Skin epidermis (tissue), 12 donors: Measurements from ENCODE around the gene MRFAP1.
A peak's percentile ranks its signal among the peaks of the same experiment; 100 is the strongest.
"Not testable (repeated sequence)": the region's sequence is repeated elsewhere in the genome, so short reads cannot be mapped to it uniquely, and the experiment has no call there.

Experiments used
- H3K27ac ChIP-seq, 21 experiments: fragments of 200-600 bp; sonication (generic) in 11 of 21; one replicate each; pipeline ENCODE4 v1.5.0; 2020; ENCODE audit warnings: mild to moderate bottlenecking in 3 of 21, inconsistent platforms in 2 of 21, moderate library complexity in 2 of 21
- H3K4me3 ChIP-seq, 7 experiments: fragments of 200-600 bp; sonication (generic) in 2 of 7; one replicate each; pipeline ENCODE4 v1.5.0; 2020; ENCODE audit warnings: inconsistent platforms in 2 of 7, mild to moderate bottlenecking in 2 of 7, moderate library complexity in 1 of 7

The MRFAP1 gene

DNA sequence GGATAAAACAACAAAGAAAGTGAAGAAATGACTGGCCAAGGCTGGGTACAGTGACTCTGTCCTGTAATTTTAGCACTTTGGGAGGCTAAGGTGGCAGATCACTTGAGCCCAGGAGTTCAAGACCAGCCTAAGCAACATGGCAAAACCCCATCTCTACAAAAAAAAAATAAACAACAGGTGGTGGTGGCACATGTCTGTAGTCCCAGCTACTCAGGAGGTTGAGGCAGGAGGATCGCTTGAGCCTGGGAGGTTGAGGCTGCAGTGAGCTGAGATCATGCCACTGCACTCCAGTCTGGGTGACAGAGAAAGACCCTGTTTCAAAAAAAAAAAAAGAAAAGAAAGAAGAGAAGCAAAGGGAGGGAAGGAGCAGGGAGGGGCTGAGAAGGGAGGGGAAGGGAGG lies 12.0 kb upstream of the MRFAP1 start:
- H3K4me3 ChIP-seq, H3K27ac ChIP-seq: not testable (repeated sequence)

GRCh38 chr4:6632125-6632524 lies 8.4 kb upstream of the MRFAP1 start:
- H3K27ac ChIP-seq = no peak overlapping the region
- no peak overlapping the region for H3K4me3 ChIP-seq

DNA sequence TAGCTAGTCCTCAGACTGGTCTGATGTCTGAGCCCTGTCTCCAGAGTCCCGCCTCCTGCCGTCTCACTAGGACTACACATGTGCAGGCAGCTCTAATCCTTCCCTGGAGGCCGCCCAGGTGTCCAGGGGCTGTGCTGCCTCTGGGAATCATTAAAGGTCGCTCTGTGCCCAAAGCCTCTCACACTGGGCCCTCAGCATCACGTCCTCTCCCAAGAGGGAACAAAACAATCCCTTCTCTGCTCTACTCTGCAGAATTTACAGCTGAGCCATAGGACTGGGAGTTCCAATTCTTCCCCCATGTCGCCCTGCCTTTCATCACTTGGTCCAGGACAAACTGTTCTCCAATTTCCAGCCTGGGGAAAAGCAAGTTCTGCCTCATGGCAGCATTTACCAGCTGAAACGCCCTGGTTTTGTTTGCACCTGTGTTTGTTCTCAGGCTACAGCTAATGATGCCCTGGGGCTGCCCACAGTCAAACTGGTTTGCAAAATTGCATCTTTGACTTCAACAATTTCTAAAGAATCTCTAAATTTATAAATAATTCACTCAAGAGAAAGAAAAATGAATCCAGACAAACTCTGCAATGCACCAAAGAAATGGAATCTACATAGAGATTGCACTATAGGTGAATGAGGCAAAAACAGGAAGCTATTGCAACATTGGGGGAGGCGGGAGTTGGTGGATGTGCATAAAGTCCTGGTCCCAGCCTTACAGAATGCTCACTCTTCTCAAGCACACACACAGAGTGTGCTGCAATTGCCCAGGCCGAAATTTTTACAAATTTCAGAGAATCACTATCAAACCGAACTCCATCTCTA lies 7.2 kb upstream of the MRFAP1 start:
- H3K27ac ChIP-seq = no peak overlapping the region

GRCh38 chr4:6634746-6635145 lies 5.7 kb upstream of the MRFAP1 start:
- no peak overlapping the region for H3K27ac ChIP-seq
- no peak overlapping the region for H3K4me3 ChIP-seq

More for the DNA sequence above, 7.2 kb upstream of the MRFAP1 start:
- H3K4me3 ChIP-seq = no peak overlapping the region

- H3K27ac ChIP-seq = peak overlapping the region in 1 of 21 experiments; percentile 79
- no peak overlapping the region for H3K4me3 ChIP-seq
These were observed 1.3 kb upstream of the MRFAP1 start for GRCh38 chr4:6639137-6639680.

DNA sequence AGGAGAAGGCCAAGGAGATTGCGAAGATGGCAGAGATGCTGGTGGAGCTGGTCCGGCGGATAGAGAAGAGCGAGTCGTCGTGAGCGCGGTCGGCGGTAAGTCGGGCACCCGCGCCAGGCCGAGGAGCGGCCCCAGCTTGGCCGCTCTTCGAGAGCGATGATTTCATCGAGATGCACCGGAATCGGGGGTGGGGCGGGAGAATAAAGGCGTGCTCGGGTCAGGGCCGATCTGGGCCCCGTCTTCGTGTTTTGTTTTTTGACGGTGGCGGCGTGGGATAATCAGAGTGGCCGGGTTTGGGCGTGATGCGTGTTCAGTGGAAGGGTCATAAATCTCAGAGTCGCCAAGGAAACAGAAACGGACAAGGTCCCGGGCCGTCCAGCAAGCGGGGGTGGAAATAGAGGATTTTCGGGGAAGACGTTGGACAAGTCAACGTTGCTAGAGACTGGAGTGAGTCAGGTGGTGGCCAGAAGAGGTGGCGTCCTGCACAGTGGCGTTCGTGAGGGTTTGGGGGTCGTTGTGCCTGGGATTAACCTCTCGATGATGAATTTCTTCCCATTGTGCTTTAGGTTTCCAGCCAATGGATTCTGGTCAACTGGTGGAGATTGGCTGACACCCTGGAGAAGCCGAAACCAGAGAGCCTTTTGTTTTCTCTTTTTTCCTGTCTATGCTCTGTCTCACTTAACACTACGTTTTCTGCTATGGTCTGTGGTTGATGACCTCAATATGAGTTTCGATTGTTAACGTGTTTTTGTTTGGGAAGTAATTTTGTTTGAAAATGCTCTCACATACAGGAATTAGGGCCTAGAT lies 882 bp downstream of the MRFAP1 start:
- Histone ChIP-seq H3K4me3 (peak overlapping the region; percentile 61 to 98 (median 88)), H3K27ac (peak overlapping the region; percentile 66 to 97 (median 90))

DNA sequence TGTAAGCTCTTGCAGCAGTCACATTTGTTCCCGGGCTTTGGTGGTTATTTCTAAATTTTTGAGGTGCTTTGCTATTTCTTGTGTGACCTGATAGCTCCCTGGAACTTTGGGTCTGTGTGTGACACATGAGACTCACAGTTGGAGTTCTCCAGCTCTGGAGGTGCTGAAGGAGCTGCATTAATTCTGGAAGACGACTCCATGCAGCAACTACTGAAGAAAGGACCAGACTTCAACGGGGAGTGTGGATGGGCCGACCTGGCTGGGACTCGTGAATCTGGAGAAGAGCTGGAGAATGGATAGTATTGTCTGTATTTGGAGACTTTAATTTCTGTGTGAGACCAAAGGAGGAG lies 1.5 kb downstream of the MRFAP1 start:
- peak overlapping the region; percentile 61 to 98 (median 88) for H3K4me3 ChIP-seq
- peak overlapping the region in 17 of 21 experiments; percentile 75 to 97 (median 91) for H3K27ac ChIP-seq

DNA sequence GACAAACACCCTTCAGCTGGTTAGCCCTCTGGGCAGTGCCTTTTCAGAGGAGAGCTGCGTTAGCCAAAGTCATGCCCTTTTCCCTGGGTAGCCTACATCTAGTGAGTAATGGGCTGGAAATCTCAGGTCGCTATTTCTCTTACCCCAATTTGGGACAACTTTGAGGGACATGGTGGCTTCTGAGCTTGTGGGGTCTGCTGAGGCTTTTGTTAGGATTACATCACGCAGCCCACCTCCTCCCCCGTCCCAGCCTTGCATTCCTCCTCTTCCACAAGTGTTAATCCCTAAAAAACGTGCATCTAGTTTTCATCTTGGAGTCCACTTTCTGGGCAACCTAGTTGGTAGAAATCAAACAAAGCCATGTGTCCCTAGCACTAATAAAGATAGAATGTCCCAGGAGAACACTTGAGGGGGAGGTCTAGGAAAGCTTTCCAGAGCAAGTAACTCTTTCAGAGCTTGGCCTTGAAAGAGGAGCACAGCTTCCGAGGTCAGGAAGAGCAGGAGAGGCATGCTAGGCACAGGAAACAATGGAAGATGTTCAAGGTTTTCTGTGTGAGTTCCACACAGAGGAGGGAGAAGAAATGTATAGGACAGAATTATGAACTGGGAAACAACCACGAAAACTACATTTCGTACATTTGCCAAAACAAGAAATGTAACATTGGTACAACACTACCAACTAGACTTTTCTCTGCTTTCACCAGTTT lies 2.8 kb downstream of the MRFAP1 start:
- no peak overlapping the region for H3K27ac ChIP-seq

GRCh38 chr4:6644792-6645530 lies 4.5 kb downstream of the MRFAP1 start:
- H3K27ac ChIP-seq = no peak overlapping the region

More for the DNA sequence above, 2.8 kb downstream of the MRFAP1 start:
- no peak overlapping the region for H3K4me3 ChIP-seq

GRCh38 chr4:6647169-6647568 lies 6.7 kb downstream of the MRFAP1 start:
- Histone ChIP-seq H3K4me3 (no peak overlapping the region), H3K27ac (no peak overlapping the region)

More at GRCh38 chr4:6644792-6645530, 4.5 kb downstream of the MRFAP1 start:
- H3K4me3 ChIP-seq = no peak overlapping the region

DNA sequence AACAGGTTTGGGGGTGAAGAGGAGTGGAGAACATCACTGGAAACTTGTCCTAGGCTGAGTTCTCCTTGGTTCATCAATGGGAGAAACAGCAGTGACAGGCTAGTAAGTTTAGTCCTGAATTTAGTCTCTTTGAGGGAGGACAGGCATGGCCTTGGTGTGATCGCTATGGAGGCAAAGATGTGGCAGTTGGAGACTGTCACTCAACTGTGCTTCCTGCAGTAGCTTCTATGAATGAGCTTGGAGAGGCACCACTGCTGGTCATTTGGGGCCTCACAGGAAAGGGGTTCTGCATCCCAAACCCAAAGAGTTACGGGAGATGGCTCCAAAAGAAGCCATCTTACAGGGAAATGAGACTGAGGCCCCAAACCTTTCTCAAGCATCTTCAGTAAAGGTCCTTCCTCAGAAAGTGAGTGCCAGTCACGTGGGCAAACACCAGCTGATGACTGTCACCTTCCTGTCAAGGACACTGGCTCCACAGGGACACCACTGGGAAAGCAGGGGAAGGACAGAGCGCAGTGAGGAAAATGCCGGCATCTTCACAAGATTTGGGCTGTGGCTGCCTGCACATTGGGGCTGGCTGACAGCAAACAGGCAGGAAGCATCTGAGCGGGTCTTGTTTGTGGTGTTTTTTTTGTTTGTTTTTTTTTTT lies 7.2 kb downstream of the MRFAP1 start:
- H3K4me3 ChIP-seq = no peak overlapping the region
- H3K27ac ChIP-seq = no peak overlapping the region

- no peak overlapping the region for H3K4me3 ChIP-seq
- no peak overlapping the region for H3K27ac ChIP-seq
These were observed 8.7 kb downstream of the MRFAP1 start for GRCh38 chr4:6649216-6649615.

DNA sequence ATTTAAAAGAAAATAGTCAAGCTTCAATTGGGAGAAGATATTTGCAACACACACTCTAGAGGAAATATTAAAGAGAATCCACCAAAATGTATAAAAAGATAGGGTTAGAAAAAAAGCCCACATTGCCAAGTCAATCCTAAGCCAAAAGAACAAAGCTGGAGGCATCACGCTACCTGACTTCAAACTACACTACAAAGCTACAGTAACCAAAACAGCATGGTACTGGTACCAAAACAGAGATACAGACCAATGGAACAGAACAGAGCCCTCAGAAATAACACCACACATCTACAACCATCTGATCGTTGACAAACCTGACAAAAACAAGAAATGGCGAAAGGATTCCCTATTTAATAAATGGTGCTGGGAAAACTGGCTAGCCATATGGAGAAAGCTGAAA lies 13.7 kb downstream of the MRFAP1 start:
- H3K4me3 ChIP-seq, H3K27ac ChIP-seq: not testable (repeated sequence)

GRCh38 chr4:6655291-6655690 lies 14.8 kb downstream of the MRFAP1 start:
- not testable (repeated sequence) for H3K27ac ChIP-seq, H3K4me3 ChIP-seq

- no peak overlapping the region for H3K4me3 ChIP-seq
These were observed 15.4 kb downstream of the MRFAP1 start for GRCh38 chr4:6655924-6656323.

GRCh38 chr4:6657242-6658208 lies 17.0 kb downstream of the MRFAP1 start:
- no peak overlapping the region for H3K27ac ChIP-seq
- H3K4me3 ChIP-seq = no peak overlapping the region

More at GRCh38 chr4:6655924-6656323, 15.4 kb downstream of the MRFAP1 start:
- H3K27ac ChIP-seq = no peak overlapping the region

DNA sequence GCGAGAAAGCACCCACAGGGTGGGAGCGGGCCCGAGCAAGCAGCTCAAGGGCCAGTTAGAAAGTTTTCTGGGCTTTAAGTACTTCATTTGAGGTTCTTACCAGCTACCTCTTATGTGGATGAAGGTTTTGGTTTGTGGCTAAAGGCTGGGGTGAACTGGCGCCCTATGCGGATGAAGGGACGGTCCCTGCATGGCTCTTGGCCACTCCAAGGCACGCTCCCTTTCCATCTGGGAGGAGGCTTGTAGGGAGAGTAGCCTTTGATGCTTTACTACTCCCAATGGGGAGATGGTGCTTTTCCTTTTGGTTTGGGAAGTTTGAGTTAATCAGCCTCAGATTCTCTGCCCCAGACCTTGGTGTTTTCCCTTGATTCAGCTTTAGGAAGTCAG lies 17.7 kb downstream of the MRFAP1 start:
- H3K27ac ChIP-seq = peak overlapping the region in 15 of 21 experiments; percentile 18 to 72 (median 44)
- H3K4me3 ChIP-seq = peak overlapping the region in 4 of 7 experiments; percentile 30 to 39 (median 32)
